Measurements from ENCODE around the gene MS4A4E. TPM values are rescaled to one million over a fixed set of nuclear protein-coding genes. Genes with fewer than 3 reads are reported as not detected.

The MS4A4E gene
- total and polyA plus RNA-seq, 2 donors (not counting 3 experiments of a cell fraction or from before 2014, with no cell fraction given) = not detected

GRCh38 chr11:60292145-60292544, 49.2 kb upstream of the MS4A4E start:
- TF ChIP-seq JUN (IDR thresholded peaks at IDR 0.05; ENCODE audit: borderline replicate concordance, insufficient read depth, insufficient read length, low read depth) (no peak), FOS (IDR thresholded peaks at IDR 0.05; ENCODE audit: borderline replicate concordance, insufficient read depth, low read length) (no peak), MAX (IDR thresholded peaks at IDR 0.05; ENCODE audit: insufficient read depth, insufficient read length) (no peak)
- no peak overlapping the region for H2AFZ ChIP-seq (ENCODE audit: low read depth, low read length)
- H3K36me3 ChIP-seq (ENCODE audit: control insufficient read depth in 2 of 2, extremely low read depth in 1 of 2, insufficient read depth in 2 of 2, low read length in 2 of 2) = no peaks in the 10 kb centered on the region
- H3K9ac ChIP-seq (replicated peaks; ENCODE audit: extremely low read depth, insufficient read depth, low read length) = no peak overlapping the region
- no peak overlapping the region for H3K4me3 ChIP-seq (replicated peaks in 1 of 3; ENCODE audit: insufficient read depth in 1 of 3, low read depth in 1 of 3, low read length in 3 of 3)
- no peaks in the 10 kb centered on the region for H3K9me3 ChIP-seq (replicated peaks; ENCODE audit: control insufficient read depth, insufficient read depth, low read length)
- BruUV-seq (replicated peaks) = no TSS peak
- H3K27ac ChIP-seq (ENCODE audit: insufficient read depth, low read depth, low read length) = no peak overlapping the region
- DNase-seq (ENCODE audit: low read depth, low spot score) (no peak), FAIRE-seq (no peak)
- CTCF ChIA-PET = no interaction called here
- no peaks in the 10 kb centered on the region for H3K9me1 ChIP-seq (replicated peaks; ENCODE audit: control insufficient read depth, extremely low read depth, insufficient read depth, low read length)
- H3K27me3 ChIP-seq (ENCODE audit: control insufficient read depth in 2 of 2, insufficient read depth in 2 of 2, low read length in 2 of 2) = no peaks in the 10 kb centered on the region
- H3K79me2 ChIP-seq (ENCODE audit: control insufficient read depth, insufficient read depth, low read length) = no peaks in the 10 kb centered on the region
- H3K4me2 ChIP-seq (ENCODE audit: insufficient read depth, low read length) = no peak overlapping the region
- no peaks in the 10 kb centered on the region for H3K4me1 ChIP-seq (ENCODE audit: control insufficient read depth, extremely low read depth, insufficient read depth, low read length)
- intact Hi-C loops (cut with micrococcal nuclease) (no loop called here), dilution Hi-C loops (cut with MboI; ENCODE audit: extremely low pct_ligation_motif_present, low sequenced_read_pairs) (no loop called here)
- H4K20me1 ChIP-seq (replicated peaks; ENCODE audit: control insufficient read depth, extremely low read depth, insufficient read depth, low read length) = no peaks in the 10 kb centered on the region
- POLR2A ChIA-PET = no interaction called here

GRCh38 chr11:60288531-60288930, 45.6 kb upstream of the MS4A4E start:
- Histone ChIP-seq H4K20me1 (replicated peaks; ENCODE audit: control insufficient read depth, extremely low read depth, insufficient read depth, low read length) (no peaks in the 10 kb centered on the region), H3K27ac (ENCODE audit: insufficient read depth, low read depth, low read length) (no peak overlapping the region), H3K9ac (replicated peaks; ENCODE audit: extremely low read depth, insufficient read depth, low read length) (no peak overlapping the region), H3K4me1 (ENCODE audit: control insufficient read depth, extremely low read depth, insufficient read depth, low read length) (peaks cover 10% of the 10 kb centered on the region), H3K4me2 (ENCODE audit: insufficient read depth, low read length) (no peak overlapping the region), H3K27me3 (ENCODE audit: control insufficient read depth in 2 of 2, insufficient read depth in 2 of 2, low read length in 2 of 2) (no peaks in the 10 kb centered on the region), H2AFZ (ENCODE audit: low read depth, low read length) (no peak overlapping the region), H3K4me3 (replicated peaks in 1 of 3; ENCODE audit: insufficient read depth in 1 of 3, low read depth in 1 of 3, low read length in 3 of 3) (no peak overlapping the region), H3K9me3 (replicated peaks; ENCODE audit: control insufficient read depth, insufficient read depth, low read length) (no peaks in the 10 kb centered on the region), H3K36me3 (ENCODE audit: control insufficient read depth in 2 of 2, extremely low read depth in 1 of 2, insufficient read depth in 2 of 2, low read length in 2 of 2) (no peaks in the 10 kb centered on the region), H3K79me2 (ENCODE audit: control insufficient read depth, insufficient read depth, low read length) (no peaks in the 10 kb centered on the region), H3K9me1 (replicated peaks; ENCODE audit: control insufficient read depth, extremely low read depth, insufficient read depth, low read length) (no peaks in the 10 kb centered on the region)
- FAIRE-seq = no peak
- no TSS peak for BruUV-seq (replicated peaks)
- dilution Hi-C loops (cut with MboI; ENCODE audit: extremely low pct_ligation_motif_present, low sequenced_read_pairs) (no loop called here), intact Hi-C loops (cut with micrococcal nuclease) (no loop called here)
- POLR2A ChIA-PET = no interaction called here
- CTCF ChIA-PET = interaction anchor here (0.8 to 1.4 kb wide), 4 partner anchors 22 to 46 kb away, joined by 3 to 9 read pairs (median 4); no protein-coding TSS in a partner anchor
- TF ChIP-seq FOS (IDR thresholded peaks at IDR 0.05; ENCODE audit: borderline replicate concordance, insufficient read depth, low read length) = no peak
- no peak for TF ChIP-seq JUN (IDR thresholded peaks at IDR 0.05; ENCODE audit: borderline replicate concordance, insufficient read depth, insufficient read length, low read depth)
- no peak for DNase-seq (ENCODE audit: low read depth, low spot score)

Measured in endothelial cell of umbilical vein (primary cell).